HG02852 (cell line): Measurements from ENCODE around the gene CYP1B1.
A peak's percentile ranks its signal among the peaks of the same experiment; 100 is the strongest.
"Not testable (repeated sequence)": the region's sequence is repeated elsewhere in the genome, so short reads cannot be mapped to it uniquely, and the experiment has no call there.

Experiments used
- ATAC-seq: cut with Tn5 transposase; IDR thresholded peaks from one replicate; pipeline ENCODE4 v1.9.1; 2021; ENCODE audit warnings: mild to moderate bottlenecking, moderate library complexity; ENCODE audit not compliant: unreplicated experiment

Gene CYP1B1

DNA sequence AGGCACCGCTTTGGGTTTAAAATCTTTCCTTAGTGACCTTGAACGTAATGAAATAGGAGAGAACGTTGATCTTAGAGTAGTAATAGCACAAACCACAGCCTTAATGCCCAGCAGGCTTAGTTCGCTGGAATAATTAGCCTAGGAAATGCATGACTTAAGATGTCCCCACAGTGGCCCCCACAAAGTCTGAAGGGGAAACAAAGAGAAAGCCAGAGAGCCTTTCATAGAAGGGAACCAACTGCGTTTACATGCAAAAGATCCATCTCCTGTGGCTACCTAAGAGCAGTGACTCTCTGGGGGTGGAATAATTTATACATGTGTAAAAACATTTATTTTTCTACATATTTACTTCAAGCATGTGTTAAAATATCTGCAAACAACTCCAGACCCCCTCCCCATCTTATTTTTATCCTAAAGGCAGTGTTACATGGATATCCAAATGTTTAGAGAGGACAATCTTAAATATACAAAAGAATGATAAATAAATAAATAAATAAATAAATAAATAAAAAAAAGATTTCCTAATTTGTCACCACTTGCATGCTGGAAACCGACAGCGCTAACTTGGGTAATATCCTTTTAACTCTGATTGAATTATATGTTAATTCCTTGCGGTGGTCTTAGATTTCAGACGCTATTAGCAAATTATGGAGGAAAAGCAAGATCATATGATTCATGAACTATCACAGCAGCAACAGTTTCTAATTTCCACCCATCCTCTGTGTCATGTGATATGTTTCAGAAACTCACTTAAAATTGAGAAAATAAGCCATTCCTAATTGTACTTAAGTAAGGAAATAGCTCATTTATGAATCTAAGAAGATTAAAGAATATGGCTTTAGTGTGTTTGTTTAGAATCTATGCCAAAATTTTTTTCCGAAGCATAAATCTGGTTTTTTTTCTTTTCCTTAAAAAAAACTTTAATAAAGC lies 23.4 kb upstream of the CYP1B1 start:
- no peak for ATAC-seq

DNA sequence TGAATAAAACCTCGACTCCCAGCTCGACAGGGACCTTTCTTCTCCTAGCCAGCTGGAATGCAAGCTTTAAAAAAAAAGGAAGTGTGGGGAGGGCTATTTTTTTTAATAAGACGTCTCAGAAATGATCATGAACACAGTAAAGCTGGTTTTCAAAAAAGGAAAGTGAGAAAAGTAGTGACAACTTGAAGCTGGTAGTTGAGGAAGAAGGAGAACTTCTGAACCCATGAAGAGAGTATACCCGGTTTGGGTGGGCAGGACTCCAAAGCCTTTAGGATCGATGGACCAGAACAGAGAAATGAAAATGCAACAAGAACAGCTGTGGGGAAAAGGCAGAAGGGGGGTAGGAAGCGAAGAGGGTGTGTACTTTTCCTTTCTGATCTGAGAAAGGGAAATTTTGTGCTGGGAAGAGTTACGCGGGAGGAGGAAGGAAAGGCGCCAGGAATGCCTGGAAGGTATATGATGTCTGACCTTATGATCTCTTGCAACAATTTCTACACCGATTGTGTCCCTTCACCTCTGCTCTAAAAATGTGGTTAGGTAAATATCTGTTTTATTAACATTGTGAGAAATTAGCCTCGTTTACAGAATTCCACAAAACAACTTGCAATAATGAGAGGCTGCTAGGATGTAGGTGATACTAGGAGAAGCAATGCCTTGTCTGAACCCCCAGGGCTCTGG lies 22.6 kb upstream of the CYP1B1 start:
- no peak for ATAC-seq

- no peak for ATAC-seq
Observed at GRCh38 chr2:38097988-38098385, 22.0 kb upstream of the CYP1B1 start.

DNA sequence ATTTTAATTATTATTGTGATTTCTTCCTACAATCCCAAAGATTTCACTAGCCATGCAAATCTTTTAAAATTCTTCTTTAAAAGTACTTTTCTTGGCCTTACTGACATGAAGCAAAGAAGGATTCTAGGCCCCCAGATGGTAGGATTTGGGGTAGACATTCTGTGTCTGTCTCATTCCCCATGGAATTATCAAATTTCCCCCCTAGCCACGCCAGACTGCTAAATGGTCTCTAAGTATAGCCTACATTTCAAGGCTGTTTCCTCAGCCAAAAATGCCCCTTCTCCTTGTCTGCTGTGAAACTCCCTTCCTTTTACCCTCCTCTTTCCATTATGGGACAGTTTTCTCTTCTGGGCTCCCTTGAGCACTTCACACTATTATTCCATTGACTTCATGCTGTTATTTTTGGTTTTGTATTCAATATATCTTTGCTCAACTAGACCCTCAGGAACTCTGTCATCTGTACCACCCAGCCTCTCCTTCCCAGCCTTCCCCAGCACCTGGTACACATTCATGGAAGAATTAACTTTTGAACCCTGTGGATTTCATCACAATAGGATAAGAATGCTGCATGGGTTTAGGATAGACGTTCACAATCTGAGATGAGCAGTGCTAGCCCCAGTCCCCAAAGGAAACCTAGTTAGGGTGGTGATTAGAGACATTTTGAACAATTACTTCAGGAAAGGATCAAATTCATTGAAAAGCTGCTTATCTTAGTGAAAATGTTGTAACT lies 21.5 kb upstream of the CYP1B1 start:
- no peak for ATAC-seq

DNA sequence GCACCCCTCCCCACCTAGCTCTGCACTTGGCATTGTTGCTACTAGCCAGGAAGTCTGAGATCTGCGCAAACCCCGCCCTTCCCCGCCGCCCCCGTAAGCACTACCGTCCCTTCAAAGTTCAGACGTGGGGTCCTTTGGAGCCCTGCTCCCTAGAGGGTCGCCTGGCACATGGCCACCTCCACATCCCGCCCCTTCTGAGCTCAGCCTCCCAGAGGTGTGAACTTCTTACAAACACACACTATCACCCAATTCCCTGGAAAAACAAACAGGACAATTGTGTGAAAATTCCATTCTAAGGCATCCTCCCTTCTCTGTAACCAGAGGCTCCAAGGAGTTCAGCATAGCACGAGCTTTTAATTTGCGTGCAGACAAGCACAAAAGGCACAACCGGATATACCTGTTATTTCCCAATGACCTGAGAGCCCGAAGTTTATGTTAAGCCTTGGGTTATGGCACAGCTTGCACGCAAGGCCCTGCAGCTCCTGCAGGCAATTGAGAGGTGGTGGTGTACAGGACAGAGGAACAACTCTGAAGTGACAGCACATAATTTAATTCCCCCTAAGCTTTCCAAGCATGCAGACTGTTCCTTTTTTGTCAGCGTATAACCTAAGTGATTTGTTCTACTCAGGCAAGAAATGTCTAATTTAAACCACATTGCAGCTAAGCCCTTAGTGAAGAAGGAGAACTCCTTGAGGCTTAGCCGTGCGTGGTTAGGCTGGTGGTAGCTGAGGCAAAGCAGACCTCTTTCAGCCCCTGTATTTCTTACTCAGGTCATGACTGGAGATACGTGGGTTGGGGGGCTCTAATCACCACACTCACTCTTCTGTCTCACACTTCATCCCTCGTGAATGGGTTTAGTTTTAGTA lies 20.3 kb upstream of the CYP1B1 start:
- ATAC-seq = peak; percentile 71

DNA sequence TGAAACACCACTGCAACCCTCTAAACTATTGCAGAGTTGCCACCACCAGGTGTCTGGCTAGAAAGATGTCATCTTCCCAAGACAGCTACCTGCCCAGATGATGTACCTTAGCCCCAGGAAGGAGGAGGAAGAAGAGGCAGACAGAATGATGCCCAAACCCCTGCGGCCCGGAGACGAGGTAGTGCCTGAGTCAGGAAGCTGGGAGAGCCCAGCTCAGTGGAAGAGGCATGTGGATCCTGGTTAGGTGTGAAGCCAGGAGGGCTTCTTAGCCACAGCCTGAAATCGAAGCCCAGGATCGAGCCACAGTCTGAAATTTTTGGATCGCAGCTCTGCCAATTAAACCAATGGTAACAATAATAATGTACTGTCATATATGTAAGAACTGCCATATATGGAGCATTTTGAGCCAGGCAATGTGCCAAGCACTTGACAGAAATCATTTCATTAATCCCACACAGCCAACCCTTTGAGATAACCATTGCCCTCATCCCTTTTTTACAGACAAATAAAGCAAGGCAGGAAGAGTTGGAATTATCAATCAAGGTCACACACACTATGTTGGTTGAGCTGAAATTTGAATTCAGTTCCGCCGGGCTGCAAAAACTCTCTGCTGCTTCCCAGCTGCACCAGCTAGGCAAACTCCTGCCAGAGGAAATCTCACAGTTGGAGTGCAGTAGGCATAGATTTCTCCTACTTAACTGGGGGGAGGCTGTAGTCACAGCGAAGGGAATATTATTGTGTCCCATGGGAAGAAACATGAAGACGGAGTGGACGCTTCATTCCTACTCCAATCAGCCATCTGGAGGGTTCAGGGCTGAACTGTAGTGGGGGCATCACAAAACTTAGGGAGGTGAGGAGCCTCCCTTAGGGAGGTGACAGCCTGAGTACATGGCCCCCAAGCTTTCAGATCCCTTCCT lies 19.4 kb upstream of the CYP1B1 start:
- no peak for ATAC-seq

DNA sequence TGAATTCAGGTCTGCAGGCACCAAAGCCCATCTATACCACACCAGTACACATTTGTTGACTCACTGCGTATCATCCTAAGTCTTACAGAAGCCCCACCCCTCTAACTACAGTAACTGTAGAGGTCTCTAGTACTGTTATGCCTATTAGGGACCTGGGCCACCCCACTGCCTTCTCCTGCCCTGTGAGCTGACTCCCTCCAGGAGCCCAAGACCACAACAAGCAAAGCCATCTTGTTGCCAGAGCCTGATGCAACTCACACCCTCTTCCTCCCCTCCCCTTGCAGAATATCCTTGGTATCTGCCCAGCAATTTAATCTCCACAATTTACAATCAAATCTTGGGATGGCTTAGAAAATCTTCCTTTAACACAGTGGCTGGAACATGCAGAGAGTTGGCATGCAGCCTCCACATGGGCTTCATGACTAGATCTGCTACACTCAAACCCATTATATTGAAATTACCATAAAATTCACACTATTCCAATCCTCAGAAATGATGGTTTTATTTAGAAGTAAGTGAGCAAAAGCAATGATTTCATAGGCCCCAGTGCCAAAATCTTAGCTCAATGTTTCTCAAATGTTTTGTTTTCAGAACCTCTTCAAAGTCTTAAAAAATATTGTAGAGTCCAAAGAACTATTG lies 17.7 kb upstream of the CYP1B1 start:
- ATAC-seq = no peak

DNA sequence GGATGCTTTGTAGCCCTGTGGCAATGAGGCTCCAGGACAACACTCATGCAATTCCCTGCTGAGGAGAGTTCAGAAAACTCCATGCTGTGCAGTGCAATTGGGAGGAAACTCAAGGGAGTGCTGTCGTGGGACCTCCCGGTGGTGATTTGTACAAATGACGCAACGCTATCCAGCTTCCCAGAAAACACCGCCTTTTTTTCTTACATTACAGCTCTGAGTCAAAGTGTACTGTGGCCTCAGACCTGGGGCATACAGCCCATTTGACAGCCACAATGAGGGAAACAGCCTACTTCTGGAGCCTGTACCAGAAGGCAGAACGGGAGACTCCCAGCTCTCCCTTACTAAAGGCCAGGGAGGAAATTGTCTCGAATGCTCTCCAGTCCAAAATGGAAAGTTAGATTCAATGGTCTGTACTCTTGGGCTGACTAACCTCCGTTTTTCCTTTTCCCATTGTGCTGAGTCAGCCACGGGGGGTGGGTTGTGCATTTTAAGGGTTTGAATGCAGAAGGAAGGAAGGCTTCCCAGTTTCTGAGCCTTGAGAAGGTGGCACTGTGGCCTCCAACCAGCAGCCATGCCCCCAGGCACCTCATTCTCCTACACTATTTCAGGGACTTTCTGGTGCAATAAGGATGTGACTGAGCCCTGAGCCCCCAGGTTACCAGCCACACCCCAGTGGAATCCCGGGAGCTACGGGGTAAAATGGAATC lies 16.4 kb upstream of the CYP1B1 start:
- no peak for ATAC-seq

DNA sequence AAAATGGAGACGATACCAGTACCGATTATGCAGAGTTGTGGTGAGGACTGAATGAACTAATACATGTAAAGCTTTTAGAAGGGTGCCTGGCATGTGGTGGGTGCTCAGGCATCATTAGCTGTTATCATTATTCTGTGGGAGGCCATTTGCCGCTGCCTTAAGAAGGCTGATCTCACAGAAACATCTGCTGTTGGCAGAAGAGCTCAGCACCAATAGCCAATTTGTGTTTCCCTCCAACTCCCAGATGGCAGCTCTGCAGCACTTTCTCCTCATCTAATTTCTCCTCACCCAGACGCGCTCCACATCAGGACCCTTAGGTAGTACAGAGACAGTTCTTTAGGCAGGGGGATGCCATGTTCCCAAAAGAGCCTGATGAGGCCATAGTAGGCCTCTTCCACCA lies 15.8 kb upstream of the CYP1B1 start:
- ATAC-seq = no peak

DNA sequence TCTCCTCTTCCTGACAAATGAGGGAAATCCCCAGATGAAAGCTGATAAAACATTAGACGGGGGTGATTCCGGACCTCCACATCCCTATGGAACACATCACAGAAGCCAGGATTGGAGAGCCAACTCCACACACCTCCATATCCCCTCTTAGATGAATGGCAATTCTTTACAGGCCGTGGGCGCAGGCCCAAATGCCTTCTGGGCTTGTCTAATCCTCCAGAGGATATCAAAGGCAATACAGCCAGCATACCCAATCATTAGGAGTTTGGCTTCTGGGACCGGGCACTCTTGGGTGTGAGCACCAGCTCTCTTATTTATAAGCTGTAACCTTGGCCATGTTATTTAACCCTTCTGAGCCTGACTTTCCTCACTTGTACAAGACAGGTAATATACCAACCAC lies 15.0 kb upstream of the CYP1B1 start:
- ATAC-seq = no peak

DNA sequence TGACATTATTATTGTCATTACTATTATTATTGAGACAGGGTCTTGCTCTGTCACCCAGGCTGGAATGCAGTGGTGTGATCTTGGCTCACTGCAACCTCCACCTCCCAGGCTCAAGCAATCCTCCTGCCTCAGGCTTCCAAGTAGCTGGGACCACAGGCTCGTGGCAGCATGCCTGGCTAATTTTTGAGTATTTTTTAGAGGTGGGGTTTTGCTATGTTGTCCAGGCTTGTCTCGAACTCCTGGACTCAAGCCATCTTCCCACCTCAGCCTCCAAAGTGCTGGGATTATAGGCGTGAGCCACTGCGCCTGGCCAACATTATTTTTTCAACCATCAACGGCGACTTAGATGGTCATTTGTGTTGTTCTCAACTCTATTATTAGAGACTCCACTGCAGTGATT lies 14.3 kb upstream of the CYP1B1 start:
- not testable (repeated sequence) for ATAC-seq

DNA sequence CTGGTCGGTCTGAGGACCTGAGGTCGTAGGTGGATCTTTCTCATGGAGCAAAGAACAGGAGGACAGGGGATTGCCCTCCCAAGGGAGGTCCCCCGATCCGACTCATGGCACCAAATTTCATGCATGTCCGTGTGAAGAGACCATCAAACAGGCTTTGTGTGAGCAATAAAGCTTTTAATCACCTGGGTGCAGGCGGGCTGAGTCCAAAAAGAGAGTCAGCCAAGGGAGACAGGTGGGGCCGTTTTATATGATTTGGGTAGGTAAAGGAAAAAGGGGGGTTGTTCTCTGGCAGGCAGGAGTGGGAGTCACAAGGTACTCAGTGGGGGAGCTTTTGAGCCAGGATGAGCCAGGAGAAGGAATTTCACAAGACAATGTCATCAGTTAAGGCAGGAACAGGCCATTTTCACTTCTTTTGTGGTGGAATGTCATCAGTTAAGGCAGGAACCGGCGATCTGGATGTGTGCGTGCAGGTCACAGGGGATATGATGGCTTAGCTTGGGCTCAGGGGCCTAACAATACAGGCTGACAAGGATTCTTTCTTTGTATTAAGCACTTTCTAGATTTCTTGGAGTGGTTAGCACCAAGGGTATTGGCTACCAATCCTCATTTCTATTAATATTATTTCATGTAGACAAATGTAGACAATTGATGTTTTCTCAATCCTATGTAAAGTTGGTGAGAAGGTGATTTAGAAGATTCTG lies 10.2 kb upstream of the CYP1B1 start:
- not testable (repeated sequence) for ATAC-seq

DNA sequence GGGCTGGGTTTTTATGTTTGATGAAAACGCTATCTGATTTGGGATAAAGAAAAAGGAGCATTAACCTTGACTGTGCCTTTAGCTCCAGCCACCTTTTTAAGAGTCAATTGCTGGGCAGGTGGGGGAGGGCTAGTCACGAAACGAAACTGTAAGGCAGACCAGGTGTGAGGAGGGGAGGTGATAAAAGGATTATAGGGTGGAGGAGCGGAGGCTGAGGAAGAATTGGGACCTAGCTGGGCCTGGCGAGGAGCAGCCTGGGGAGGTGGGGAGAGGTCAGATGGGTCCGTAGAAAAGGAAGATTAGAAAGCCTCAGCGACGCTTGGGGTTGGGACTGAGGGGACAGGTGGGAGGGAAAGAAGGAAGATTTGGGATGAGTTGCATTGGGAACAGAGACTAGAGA lies 8.6 kb upstream of the CYP1B1 start:
- ATAC-seq = not testable (repeated sequence)

GRCh38 chr2:38082727-38083126 lies 6.8 kb upstream of the CYP1B1 start:
- ATAC-seq = not testable (repeated sequence)

DNA sequence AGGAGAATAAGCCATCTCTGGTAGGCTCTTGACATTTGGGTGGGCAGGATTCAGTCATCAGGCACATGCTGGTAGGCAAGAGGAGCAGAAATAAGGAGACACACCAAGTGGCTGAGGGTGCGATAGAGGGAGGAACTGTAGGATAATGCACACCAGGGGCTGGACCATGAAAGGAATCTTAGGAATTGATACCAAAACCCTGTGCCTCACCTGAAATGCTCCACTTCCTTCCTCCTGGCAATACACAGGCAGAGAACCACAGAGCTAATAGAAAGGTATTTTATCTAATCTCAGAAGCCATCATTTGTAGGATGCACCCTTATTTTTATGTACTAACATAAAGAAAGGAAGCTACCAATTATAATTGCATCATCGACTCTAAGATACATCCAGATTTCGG lies 4.4 kb upstream of the CYP1B1 start:
- no peak for ATAC-seq

- ATAC-seq = no peak
Observed at GRCh38 chr2:38079116-38080052, 3.4 kb upstream of the CYP1B1 start.

DNA sequence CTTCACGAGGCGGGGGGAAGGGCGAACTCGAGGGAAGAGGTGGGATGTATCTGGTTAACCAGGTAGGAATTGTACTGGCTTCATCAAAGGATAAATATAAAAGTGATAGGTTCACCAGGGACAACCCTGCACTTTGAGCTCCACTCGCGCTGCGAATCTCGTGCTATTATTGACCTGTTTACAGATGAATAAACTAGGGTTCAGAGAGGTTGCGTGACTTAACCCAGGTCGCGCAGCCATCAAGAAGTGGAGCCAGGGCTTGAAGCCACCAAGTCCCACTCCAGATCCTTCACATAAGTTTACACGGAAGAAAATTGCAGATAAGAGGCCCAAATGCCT lies 1.4 kb upstream of the CYP1B1 start:
- no peak for ATAC-seq
